A549 (cell line): ENCODE results near the gene MSI2. TPM values are rescaled to one million over a fixed set of nuclear protein-coding genes. Genes with fewer than 3 reads are reported as not detected.

ENCODE experiments used
- ATAC-seq, 2 experiments: fragments of 200-7000 bp in 1 of 2; fragments of >200 bp in 1 of 2; cut with Nextera tagmentation in 1 of 2; cut with Tn5 transposase in 1 of 2; 3 replicates each; pipeline versions ENCODE4 v1.8.0 to v1.9.1; 2018 to 2020; ENCODE audit warnings: mild to moderate bottlenecking in 1 of 2, moderate library complexity in 1 of 2
- CTCF ChIA-PET: fragments of 300-600 bp; sonication (Branson Sonifier 250); formaldehyde crosslinking; extraction: SDS; loops from one replicate; lab custom pipeline; 2021; ENCODE audit warnings: antibody characterized with exemption, inconsistent platforms; lab: Yijun Ruan, JAX
- POLR2A ChIA-PET: fragments of 350-600 bp; formaldehyde crosslinking; extraction: SDS; loops from one replicate; lab custom pipeline; 2021; ENCODE audit warnings: antibody characterized with exemption, inconsistent platforms; lab: Yijun Ruan, JAX
- DNase-seq, 2 experiments: peaks; one replicate each; pipeline versions ENCODE4 v3.0.0 to v3.0.0-alpha.2; 2011 to 2016; ENCODE audit warnings: low read depth in 1 of 2, low spot score in 1 of 2
- FAIRE-seq: peaks from 2 replicates; lab custom pipeline; 2011; peaks lifted over from hg19 to GRCh38; lab: Jason Lieb, UNC
- H3K27ac ChIP-seq, 2 experiments: fragments of >200 bp; sonication (Bioruptor Twin); formaldehyde crosslinking; 3 replicates each; pipeline ENCODE4 v1.5.1; 2016 to 2017
- H3K4me1 ChIP-seq: fragments of >200 bp; sonication (Bioruptor Twin); formaldehyde crosslinking; 3 replicates; pipeline ENCODE4 v1.6.1; 2016
- H3K4me2 ChIP-seq: fragments of >200 bp; sonication (Bioruptor Twin); formaldehyde crosslinking; 3 replicates; pipeline ENCODE4 v1.6.1; 2016
- H3K4me3 ChIP-seq: fragments of >200 bp; sonication (Bioruptor Twin); formaldehyde crosslinking; 3 replicates; pipeline ENCODE4 v1.5.1; 2016
- H3K9me3 ChIP-seq: fragments of >200 bp; sonication (Bioruptor Twin); formaldehyde crosslinking; 3 replicates; pipeline ENCODE4 v1.6.1; 2016
- BHLHE40 ChIP-seq: IDR thresholded peaks from 2 replicates; pipeline ENCODE4 v1.6.1; 2012; ENCODE audit warnings: low read depth, low read length, inconsistent platforms
- CBX2 ChIP-seq: fragments of 200-600 bp; sonication (generic); IDR thresholded peaks from 2 replicates; pipeline ENCODE4 v1.6.1; 2016; ENCODE audit warnings: low read depth, mild to moderate bottlenecking, borderline replicate concordance
- CHD2 ChIP-seq: fragments of 150-350 bp; IDR thresholded peaks from 2 replicates; pipeline ENCODE4 v1.6.1; 2014; ENCODE audit warnings: low read length; ENCODE audit not compliant: partially characterized antibody
- E2F6 ChIP-seq: IDR thresholded peaks from 2 replicates; pipeline ENCODE4 v1.6.1; 2012; ENCODE audit warnings: low read depth, borderline replicate concordance
- ELK1 ChIP-seq: fragments of 150-350 bp; IDR thresholded peaks from 2 replicates; pipeline ENCODE4 v1.6.1; 2014; ENCODE audit warnings: low read depth, mild to moderate bottlenecking, low read length
- FOXS1 ChIP-seq: fragments of 250-450 bp; sonication (Bioruptor Pico); IDR thresholded peaks from 2 replicates; pipeline ENCODE4 v1.5.0; 2020; ENCODE audit warnings: mild to moderate bottlenecking, moderate library complexity
- HOXA7 ChIP-seq: fragments of 250-450 bp; sonication (Bioruptor Pico); IDR thresholded peaks from 2 replicates; pipeline ENCODE4 v1.5.0; 2020; ENCODE audit warnings: mild to moderate bottlenecking, moderate library complexity
- KDM5A ChIP-seq: fragments of 200-600 bp; sonication (generic); IDR thresholded peaks from 2 replicates; pipeline ENCODE4 v1.6.1; 2016; ENCODE audit warnings: antibody characterized with exemption, mild to moderate bottlenecking
- MAZ ChIP-seq: fragments of 150-350 bp; IDR thresholded peaks from 2 replicates; pipeline ENCODE4 v1.6.1; 2014; ENCODE audit warnings: antibody characterized with exemption, low read depth, low read length, borderline replicate concordance
- POLR2A ChIP-seq: IDR thresholded peaks from 2 replicates; pipeline ENCODE4 v1.6.1; 2012; ENCODE audit warnings: mild to moderate bottlenecking, low read length
- RAD21 ChIP-seq, 2 experiments: fragments of >200 bp in 1 of 2; sonication (Bioruptor Twin) in 1 of 2; formaldehyde crosslinking in 1 of 2; IDR thresholded peaks in 1 of 2; conservative IDR thresholded peaks in 1 of 2; 2 replicates in 1 of 2; 3 replicates in 1 of 2; pipeline ENCODE4 v1.6.1; 2012 to 2018; ENCODE audit warnings: inconsistent platforms in 1 of 2
- SMC3 ChIP-seq: fragments of >200 bp; sonication (Bioruptor Twin); formaldehyde crosslinking; IDR thresholded peaks from 3 replicates; pipeline ENCODE4 v1.6.1; 2018; ENCODE audit warnings: inconsistent platforms
- ZC3H11A ChIP-seq: fragments of 450-650 bp; IDR thresholded peaks from 2 replicates; pipeline ENCODE4 v1.6.1; 2014; ENCODE audit warnings: antibody characterized with exemption, mild to moderate bottlenecking
- WGBS: methylation state at CpG from one replicate; pipeline ENCODE4 v1.1.6; 2017; ENCODE audit errors: missing lambda C conversion rate; 5-methylcytosine and 5-hydroxymethylcytosine counted together
- polyA plus RNA-seq, 4 experiments: library from polyadenylated mRNA; depleted of rRNA in 3 of 4; stranded (reverse); fragments of >200 nt; fragmentation: RNase III in 1 of 4; extraction: RNeasy Plus Mini Kit Qiagen cat#74134 plus additional on column Dnase treatment in 1 of 4; gene quantifications; 2 replicates in 3 of 4; 3 replicates in 1 of 4; pipeline ENCODE4 v1.2.3, GENCODE V29; 2011 to 2017
- TF ChIP-seq, protein P1 (sequence below): IDR thresholded peaks from 2 replicates; pipeline ENCODE4 v1.6.1; 2012
- TF ChIP-seq, protein P2 (sequence below): fragments of 250-450 bp; sonication (Bioruptor Pico); IDR thresholded peaks from 2 replicates; pipeline ENCODE4 v1.5.0; 2021; ENCODE audit warnings: mild to moderate bottlenecking, moderate library complexity, borderline replicate concordance
- TF ChIP-seq, protein P3 (sequence below): fragments of 250-450 bp; sonication (Bioruptor Pico); IDR thresholded peaks from 2 replicates; pipeline ENCODE4 v1.5.0; 2020; ENCODE audit warnings: low read depth, mild to moderate bottlenecking, moderate library complexity

Gene MSI2
- polyA plus RNA-seq, 2 of the 4 experiments (the other 2 are of a cell fraction), result 43.6 to 44.4 TPM

- CTCF ChIA-PET, result interaction anchor here (1.0 to 10.8 kb wide), 9 partner anchors 8 to 434 kb away, joined by 3 to 104 read pairs (median 3); no protein-coding TSS in a partner anchor
- FAIRE-seq, result no peak
- TF ChIP-seq HOXA7, result no peak
- TF ChIP-seq, protein P1, sequence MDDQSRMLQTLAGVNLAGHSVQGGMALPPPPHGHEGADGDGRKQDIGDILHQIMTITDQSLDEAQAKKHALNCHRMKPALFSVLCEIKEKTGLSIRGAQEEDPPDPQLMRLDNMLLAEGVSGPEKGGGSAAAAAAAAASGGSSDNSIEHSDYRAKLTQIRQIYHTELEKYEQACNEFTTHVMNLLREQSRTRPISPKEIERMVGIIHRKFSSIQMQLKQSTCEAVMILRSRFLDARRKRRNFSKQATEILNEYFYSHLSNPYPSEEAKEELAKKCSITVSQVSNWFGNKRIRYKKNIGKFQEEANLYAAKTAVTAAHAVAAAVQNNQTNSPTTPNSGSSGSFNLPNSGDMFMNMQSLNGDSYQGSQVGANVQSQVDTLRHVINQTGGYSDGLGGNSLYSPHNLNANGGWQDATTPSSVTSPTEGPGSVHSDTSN, result no peak
- no peak for TF ChIP-seq SMC3
- no peak for TF ChIP-seq E2F6
- TF ChIP-seq, protein P2, sequence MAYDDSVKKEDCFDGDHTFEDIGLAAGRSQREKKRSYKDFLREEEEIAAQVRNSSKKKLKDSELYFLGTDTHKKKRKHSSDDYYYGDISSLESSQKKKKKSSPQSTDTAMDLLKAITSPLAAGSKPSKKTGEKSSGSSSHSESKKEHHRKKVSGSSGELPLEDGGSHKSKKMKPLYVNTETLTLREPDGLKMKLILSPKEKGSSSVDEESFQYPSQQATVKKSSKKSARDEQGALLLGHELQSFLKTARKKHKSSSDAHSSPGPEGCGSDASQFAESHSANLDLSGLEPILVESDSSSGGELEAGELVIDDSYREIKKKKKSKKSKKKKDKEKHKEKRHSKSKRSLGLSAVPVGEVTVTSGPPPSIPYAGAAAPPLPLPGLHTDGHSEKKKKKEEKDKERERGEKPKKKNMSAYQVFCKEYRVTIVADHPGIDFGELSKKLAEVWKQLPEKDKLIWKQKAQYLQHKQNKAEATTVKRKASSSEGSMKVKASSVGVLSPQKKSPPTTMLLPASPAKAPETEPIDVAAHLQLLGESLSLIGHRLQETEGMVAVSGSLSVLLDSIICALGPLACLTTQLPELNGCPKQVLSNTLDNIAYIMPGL (CRISPR knock-in tag), result no peak
- no peak for TF ChIP-seq KDM5A
- TF ChIP-seq ELK1, result no peak
- TF ChIP-seq, all 56 proteins: peak for 0
These were observed 421.0 kb downstream of the MSI2 start for GRCh38 chr17:57677301-57677700.

DNA sequence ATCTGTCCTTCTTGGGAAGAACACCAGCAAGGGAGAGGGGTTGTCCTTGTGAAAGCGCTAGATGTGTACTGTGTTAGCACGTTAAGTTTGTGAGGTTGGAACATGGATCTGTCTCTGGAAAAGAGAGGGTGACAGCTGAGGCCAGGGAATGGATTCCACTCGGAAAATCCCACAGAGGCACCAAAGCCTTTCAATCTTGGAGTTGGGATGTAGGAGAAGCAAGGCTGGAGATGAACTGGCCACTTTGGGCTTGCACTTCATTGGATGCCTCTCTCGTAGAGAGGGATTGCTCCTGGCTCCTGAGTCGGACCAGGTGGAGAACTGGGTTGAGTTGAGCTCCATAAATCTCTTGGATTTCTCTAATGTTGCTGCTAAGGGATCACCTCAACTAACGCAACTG is 421.5 kb downstream of the MSI2 start:
- no peaks in the 10 kb centered on the region for H3K9me3 ChIP-seq
- POLR2A ChIA-PET, result no interaction called here
- H3K4me1 ChIP-seq, result no peaks in the 10 kb centered on the region
- DNase-seq (no peak), FAIRE-seq (no peak)
- no peak overlapping the region for H3K4me3 ChIP-seq
- no peak overlapping the region for H3K4me2 ChIP-seq
- 90% methylated on average over 6 of the region's 6 CpGs for WGBS
- CTCF ChIA-PET, result interaction anchor here (1.1 to 10.8 kb wide), 8 partner anchors 10 to 435 kb away, joined by 3 to 104 read pairs (median 4); no protein-coding TSS in a partner anchor
- H3K27ac ChIP-seq, result no peak overlapping the region
- TF ChIP-seq, protein P3, sequence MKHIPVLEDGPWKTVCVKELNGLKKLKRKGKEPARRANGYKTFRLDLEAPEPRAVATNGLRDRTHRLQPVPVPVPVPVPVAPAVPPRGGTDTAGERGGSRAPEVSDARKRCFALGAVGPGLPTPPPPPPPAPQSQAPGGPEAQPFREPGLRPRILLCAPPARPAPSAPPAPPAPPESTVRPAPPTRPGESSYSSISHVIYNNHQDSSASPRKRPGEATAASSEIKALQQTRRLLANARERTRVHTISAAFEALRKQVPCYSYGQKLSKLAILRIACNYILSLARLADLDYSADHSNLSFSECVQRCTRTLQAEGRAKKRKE (CRISPR knock-in tag), result no peak
- TF ChIP-seq CHD2, result no peak
- TF ChIP-seq, protein P1, result no peak
- TF ChIP-seq FOXS1 (CRISPR knock-in tag), result no peak
- no peak for TF ChIP-seq RAD21 (conservative IDR thresholded peaks at IDR 0.05 in 1 of 2, IDR thresholded peaks at IDR 0.05 in 1 of 2)
- no peak for TF ChIP-seq POLR2A
- no peak for TF ChIP-seq ZC3H11A
- no peak for TF ChIP-seq MAZ
- no peak for TF ChIP-seq ELK1
- TF ChIP-seq BHLHE40, result no peak
- no peak for TF ChIP-seq CBX2
- TF ChIP-seq, all 56 proteins: peak for 0
- no peak for ATAC-seq

More at GRCh38 chr17:57677301-57677700, 421.0 kb downstream of the MSI2 start:
- ATAC-seq (no peak), DNase-seq (no peak)
- WGBS, result 74% methylated on average over 5 of the region's 5 CpGs
- POLR2A ChIA-PET, result no interaction called here
- H3K27ac ChIP-seq, result no peak overlapping the region
- H3K4me1 ChIP-seq, result peaks cover 1% of the 10 kb centered on the region
- H3K4me3 ChIP-seq, result no peak overlapping the region
- no peak overlapping the region for H3K4me2 ChIP-seq
- no peaks in the 10 kb centered on the region for H3K9me3 ChIP-seq
